ENCODE measurements around the gene ASCC2.

GRCh38 chr22:29877620-29878019 lies 39.5 kb upstream of the ASCC2 start:
- no peak for TF ChIP-seq CTCF (IDR thresholded peaks at IDR 0.05)
- no peak for TF ChIP-seq POLR2A (IDR thresholded peaks at IDR 0.05)

All from ovary (tissue), 3 donors.